BLaER1 treated with 17β-estradiol and CSF1 and Interleukin-3, amounts not matched to agents 10 nM and 100 nM (cell line): ENCODE results near the gene TMC1.

Source experiments
- H3K27ac ChIP-seq, 11 experiments: shearing (Covaris generic); formaldehyde crosslinking; 2 replicates each; pipeline ENCODE4 v1.8.1; 2022
- H3K27me3 ChIP-seq, 11 experiments: shearing (Covaris generic); formaldehyde crosslinking; 2 replicates each; pipeline ENCODE4 v1.8.1; 2022
- H3K36me3 ChIP-seq, 11 experiments: shearing (Covaris generic); formaldehyde crosslinking; 2 replicates each; pipeline ENCODE4 v1.8.1; 2022
- H3K4me1 ChIP-seq, 10 experiments: shearing (Covaris generic); formaldehyde crosslinking; 2 replicates each; pipeline ENCODE4 v1.8.1; 2022
- H3K4me2 ChIP-seq, 11 experiments: shearing (Covaris generic); formaldehyde crosslinking; 2 replicates each; pipeline ENCODE4 v1.8.1; 2022
- H3K4me3 ChIP-seq, 10 experiments: shearing (Covaris generic); formaldehyde crosslinking; 2 replicates each; pipeline ENCODE4 v1.8.1; 2022
- H3K9ac ChIP-seq, 11 experiments: shearing (Covaris generic); formaldehyde crosslinking; 2 replicates each; pipeline ENCODE4 v1.8.1; 2022
- H3K9me3 ChIP-seq, 11 experiments: shearing (Covaris generic); formaldehyde crosslinking; replicated peaks in 1 of 11; 2 replicates each; pipeline ENCODE4 v1.8.1; 2022
- H4K20me1 ChIP-seq, 11 experiments: shearing (Covaris generic); formaldehyde crosslinking; 2 replicates each; pipeline ENCODE4 v1.8.1; 2022
- Cebpa-rat ChIP-seq, 11 experiments: shearing (Covaris generic); IDR thresholded peaks; 2 replicates each; pipeline ENCODE4 v1.8.1; 2022

TMC1 gene

GRCh38 chr9:72882117-72882775, 360.8 kb downstream of the TMC1 start:
- Histone ChIP-seq H3K4me3 (no peak overlapping the region), H3K9me3 (peaks cover 0 to 10% (median 9%) of the 10 kb centered on the region in 11 experiments; a peak in 9 of 22 replicates), H3K36me3 (no peaks in the 10 kb centered on the region), H4K20me1 (no peaks in the 10 kb centered on the region), H3K27ac (no peak overlapping the region), H3K9ac (no peak overlapping the region), H3K4me1 (no peaks in the 10 kb centered on the region), H3K4me2 (no peak overlapping the region), H3K27me3 (no peaks in the 10 kb centered on the region)
- TF ChIP-seq Cebpa-rat (IDR thresholded peaks at IDR 0.05) = no peak

- no peak overlapping the region for H3K9ac ChIP-seq
- H3K4me1 ChIP-seq = no peaks in the 10 kb centered on the region
- H4K20me1 ChIP-seq = no peaks in the 10 kb centered on the region
- H3K27me3 ChIP-seq = no peaks in the 10 kb centered on the region
- H3K9me3 ChIP-seq = peaks cover 0 to 20% (median 9%) of the 10 kb centered on the region in 11 experiments; a peak in 9 of 22 replicates
- H3K4me3 ChIP-seq = no peak overlapping the region
- TF ChIP-seq Cebpa-rat (IDR thresholded peaks at IDR 0.05) = no peak
- H3K4me2 ChIP-seq = no peak overlapping the region
- H3K27ac ChIP-seq = no peak overlapping the region
- H3K36me3 ChIP-seq = no peaks in the 10 kb centered on the region
These were observed 362.5 kb downstream of the TMC1 start for GRCh38 chr9:72883875-72884274.

GRCh38 chr9:72884508-72884907, 363.1 kb downstream of the TMC1 start:
- Histone ChIP-seq H3K36me3 (no peaks in the 10 kb centered on the region), H4K20me1 (no peaks in the 10 kb centered on the region), H3K27ac (no peak overlapping the region), H3K4me2 (no peak overlapping the region), H3K4me1 (no peaks in the 10 kb centered on the region), H3K9me3 (peaks cover 0 to 20% (median 9%) of the 10 kb centered on the region in 11 experiments; a peak in 9 of 22 replicates), H3K4me3 (no peak overlapping the region), H3K9ac (no peak overlapping the region), H3K27me3 (no peaks in the 10 kb centered on the region)
- TF ChIP-seq Cebpa-rat (IDR thresholded peaks at IDR 0.05) = no peak
